T-helper 22 cell (primary cell): ENCODE results near the gene LARGE2.

Experiments
- DNase-seq: peaks from one replicate; pipeline ENCODE4 v3.0.0-alpha.2; 2020; ENCODE audit warnings: low read depth

The LARGE2 gene

GRCh38 chr11:45964911-45965389, 42.5 kb downstream of the LARGE2 start:
- peak; percentile 15 for DNase-seq

- no peak for DNase-seq
Measured at GRCh38 chr11:45967506-45967905, 45.0 kb downstream of the LARGE2 start.

DNA sequence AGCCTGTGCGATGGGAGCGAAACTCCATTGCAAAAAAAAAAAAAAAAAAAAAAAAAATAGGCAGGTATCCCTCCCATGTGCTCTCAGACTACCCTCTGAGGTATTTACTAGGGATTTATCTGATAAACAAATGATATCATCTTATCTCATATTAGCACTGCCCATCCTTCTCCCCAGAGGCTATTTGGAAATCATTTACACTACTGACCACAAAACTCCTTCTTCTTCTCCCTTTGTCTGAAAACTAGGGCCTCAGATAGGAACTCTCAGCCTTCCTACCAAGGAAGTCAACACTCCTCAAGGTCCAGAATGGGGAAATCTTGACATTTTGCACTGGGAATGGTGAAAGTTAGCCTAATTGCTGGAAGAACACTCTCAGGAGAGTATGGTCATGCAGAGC, 46.4 kb downstream of the LARGE2 start:
- DNase-seq = no peak

GRCh38 chr11:45973601-45974000, 51.1 kb downstream of the LARGE2 start:
- DNase-seq = no peak

- no peak for DNase-seq
Measured at GRCh38 chr11:45974806-45975205, 52.4 kb downstream of the LARGE2 start.
